HG02759 (cell line): ENCODE results near the gene MPL.

Source experiments
- ATAC-seq: cut with Tn5 transposase; IDR thresholded peaks from one replicate; pipeline ENCODE4 v1.9.1; 2021; ENCODE audit warnings: mild to moderate bottlenecking, moderate library complexity; ENCODE audit not compliant: unreplicated experiment

The MPL gene

GRCh38 chr1:43337588-43337987 lies at the start of gene MPL:
Gene MPL, plus strand, starts transcription at chr1:43337818. Its CDS starts 31 bp downstream, at chr1:43337849.
- no peak for ATAC-seq

- ATAC-seq, result no peak
Observed at GRCh38 chr1:43288058-43288784, 49.4 kb upstream of the MPL start.

- no peak for ATAC-seq
Observed at GRCh38 chr1:43288785-43289706, 48.6 kb upstream of the MPL start.

- no peak for ATAC-seq
Observed at GRCh38 chr1:43292216-43292615, 45.4 kb upstream of the MPL start.

- ATAC-seq, result no peak
Observed at GRCh38 chr1:43292679-43293078, 44.9 kb upstream of the MPL start.

- no peak for ATAC-seq
Observed at GRCh38 chr1:43293176-43293575, 44.4 kb upstream of the MPL start.

- no peak for ATAC-seq
Observed at GRCh38 chr1:43293896-43294760, 43.5 kb upstream of the MPL start.

- no peak for ATAC-seq
Observed at GRCh38 chr1:43294761-43295160, 42.9 kb upstream of the MPL start.

GRCh38 chr1:43296207-43296606 lies 41.4 kb upstream of the MPL start:
- no peak for ATAC-seq

GRCh38 chr1:43298055-43298454 lies 39.6 kb upstream of the MPL start:
- ATAC-seq, result no peak

- no peak for ATAC-seq
Observed at GRCh38 chr1:43299101-43299500, 38.5 kb upstream of the MPL start.

GRCh38 chr1:43300378-43301094 lies 37.1 kb upstream of the MPL start, which contains the start of gene TIE1:
Gene TIE1, plus strand, starts transcription at chr1:43300982. Its CDS starts 90 bp downstream, at chr1:43301072.
- ATAC-seq, result no peak

GRCh38 chr1:43302201-43302600 lies 35.4 kb upstream of the MPL start:
- no peak for ATAC-seq

- ATAC-seq, result no peak
Observed at GRCh38 chr1:43302721-43303470, 34.7 kb upstream of the MPL start.

GRCh38 chr1:43303471-43304313 lies 33.9 kb upstream of the MPL start:
- no peak for ATAC-seq

- ATAC-seq, result no peak
Observed at GRCh38 chr1:43304314-43304681, 33.3 kb upstream of the MPL start.

GRCh38 chr1:43304771-43305300 lies 32.8 kb upstream of the MPL start:
- ATAC-seq, result no peak

- no peak for ATAC-seq
Observed at GRCh38 chr1:43305461-43305860, 32.2 kb upstream of the MPL start.
